Measurements from ENCODE around the gene CLEC4F. TPM values are rescaled to one million over a fixed set of nuclear protein-coding genes. Genes with fewer than 3 reads are reported as not detected.

The CLEC4F gene
- total RNA-seq, 1 donor from 2014 or later = not detected

- no peak for DNase-seq (ENCODE audit: low read depth)
- no peak for TF ChIP-seq CTCF (conservative IDR thresholded peaks at IDR 0.05; ENCODE audit: low read depth, low read length)
- H3K4me3 ChIP-seq (ENCODE audit: low read depth, low read length) = no peak overlapping the region
Observed at GRCh38 chr2:70808983-70809958, 11.1 kb downstream of the CLEC4F start.

- no peak for TF ChIP-seq CTCF (conservative IDR thresholded peaks at IDR 0.05; ENCODE audit: low read depth, low read length)
- no peak overlapping the region for H3K4me3 ChIP-seq (ENCODE audit: low read depth, low read length)
- DNase-seq (ENCODE audit: low read depth) = no peak
Observed at GRCh38 chr2:70807828-70808118, 12.6 kb downstream of the CLEC4F start.

GRCh38 chr2:70807102-70807827 is 13.1 kb downstream of the CLEC4F start:
- no peak for DNase-seq (ENCODE audit: low read depth)
- TF ChIP-seq CTCF (conservative IDR thresholded peaks at IDR 0.05; ENCODE audit: low read depth, low read length) = no peak
- no peak overlapping the region for H3K4me3 ChIP-seq (ENCODE audit: low read depth, low read length)

GRCh38 chr2:70806620-70807019 is 13.8 kb downstream of the CLEC4F start:
- H3K4me3 ChIP-seq (ENCODE audit: low read depth, low read length) = no peak overlapping the region
- no peak for DNase-seq (ENCODE audit: low read depth)
- no peak for TF ChIP-seq CTCF (conservative IDR thresholded peaks at IDR 0.05; ENCODE audit: low read depth, low read length)

- H3K4me3 ChIP-seq (ENCODE audit: low read depth, low read length) = no peak overlapping the region
- TF ChIP-seq CTCF (conservative IDR thresholded peaks at IDR 0.05; ENCODE audit: low read depth, low read length) = no peak
- no peak for DNase-seq (ENCODE audit: low read depth)
Observed at GRCh38 chr2:70806013-70806412, 14.4 kb downstream of the CLEC4F start.

- DNase-seq (ENCODE audit: low read depth) = no peak
- no peak for TF ChIP-seq CTCF (conservative IDR thresholded peaks at IDR 0.05; ENCODE audit: low read depth, low read length)
Observed at GRCh38 chr2:70801607-70802263, 18.7 kb downstream of the CLEC4F start.

More at GRCh38 chr2:70801607-70802263, 18.7 kb downstream of the CLEC4F start:
- no peak overlapping the region for H3K4me3 ChIP-seq (ENCODE audit: low read depth, low read length)

Measured in epithelial cell of proximal tubule (primary cell).